Globus pallidus (tissue), 1 donor: ENCODE results near the gene MFNG.

Experiments
- DNase-seq: peaks from one replicate; pipeline ENCODE4 v3.0.0-alpha.2; 2015; ENCODE audit warnings: low spot score

Gene MFNG

GRCh38 chr22:37423283-37423682 lies 62.9 kb downstream of the MFNG start:
- no peak for DNase-seq

GRCh38 chr22:37421468-37421877 lies 64.7 kb downstream of the MFNG start:
- no peak for DNase-seq

GRCh38 chr22:37420686-37421467 lies 65.3 kb downstream of the MFNG start:
- DNase-seq, result no peak

GRCh38 chr22:37419969-37420685 lies 66.1 kb downstream of the MFNG start:
- DNase-seq, result no peak

GRCh38 chr22:37419370-37419968 lies 66.7 kb downstream of the MFNG start:
- DNase-seq, result no peak
